GM12874 (cell line): ENCODE data around the gene MYG1.

ENCODE experiments used
- TF ChIP-seq, protein P1 (sequence below): IDR thresholded peaks from 2 replicates; pipeline ENCODE4 v1.5.1; 2011; ENCODE audit warnings: low read depth, mild to moderate bottlenecking, control low read depth, low read length, moderate library complexity; ENCODE audit not compliant: insufficient read depth

Gene MYG1

DNA sequence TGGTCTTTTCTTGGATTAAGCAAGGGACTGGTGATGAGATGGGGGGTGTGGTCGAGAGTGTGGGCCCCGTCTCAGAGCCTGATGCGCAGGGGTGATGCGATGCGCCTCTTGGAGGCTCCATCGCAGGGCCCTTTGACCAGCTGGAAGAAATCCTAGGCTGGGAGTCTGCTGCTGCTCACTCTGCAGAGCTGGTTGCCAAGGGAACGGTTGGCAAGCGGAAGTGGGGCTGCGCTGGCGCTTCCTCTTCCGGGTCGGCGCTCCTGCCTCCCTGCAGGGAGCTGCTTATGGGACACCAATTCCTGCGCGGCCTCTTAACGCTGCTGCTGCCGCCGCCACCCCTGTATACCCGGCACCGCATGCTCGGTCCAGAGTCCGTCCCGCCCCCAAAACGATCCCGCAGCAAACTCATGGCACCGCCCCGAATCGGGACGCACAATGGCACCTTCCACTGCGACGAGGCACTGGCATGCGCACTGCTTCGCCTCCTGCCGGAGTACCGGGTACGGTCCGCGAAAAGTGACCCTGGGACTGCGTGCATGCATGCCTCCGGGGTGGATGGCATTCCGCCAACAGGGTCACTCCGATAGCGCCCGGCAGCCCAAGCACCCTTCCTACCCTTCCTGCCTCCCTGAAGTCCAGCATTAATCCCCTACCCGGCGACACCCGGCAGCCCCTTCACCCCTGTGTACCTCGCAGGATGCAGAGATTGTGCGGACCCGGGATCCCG, at the start of gene MYG1:
TSS of gene MYG1 (plus strand) at position 242 of the 727 bp plus-strand sequence. CDS start at position 285, 43 bp downstream.
- TF ChIP-seq, protein P1, sequence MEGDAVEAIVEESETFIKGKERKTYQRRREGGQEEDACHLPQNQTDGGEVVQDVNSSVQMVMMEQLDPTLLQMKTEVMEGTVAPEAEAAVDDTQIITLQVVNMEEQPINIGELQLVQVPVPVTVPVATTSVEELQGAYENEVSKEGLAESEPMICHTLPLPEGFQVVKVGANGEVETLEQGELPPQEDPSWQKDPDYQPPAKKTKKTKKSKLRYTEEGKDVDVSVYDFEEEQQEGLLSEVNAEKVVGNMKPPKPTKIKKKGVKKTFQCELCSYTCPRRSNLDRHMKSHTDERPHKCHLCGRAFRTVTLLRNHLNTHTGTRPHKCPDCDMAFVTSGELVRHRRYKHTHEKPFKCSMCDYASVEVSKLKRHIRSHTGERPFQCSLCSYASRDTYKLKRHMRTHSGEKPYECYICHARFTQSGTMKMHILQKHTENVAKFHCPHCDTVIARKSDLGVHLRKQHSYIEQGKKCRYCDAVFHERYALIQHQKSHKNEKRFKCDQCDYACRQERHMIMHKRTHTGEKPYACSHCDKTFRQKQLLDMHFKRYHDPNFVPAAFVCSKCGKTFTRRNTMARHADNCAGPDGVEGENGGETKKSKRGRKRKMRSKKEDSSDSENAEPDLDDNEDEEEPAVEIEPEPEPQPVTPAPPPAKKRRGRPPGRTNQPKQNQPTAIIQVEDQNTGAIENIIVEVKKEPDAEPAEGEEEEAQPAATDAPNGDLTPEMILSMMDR, result no peak

GRCh38 chr12:53251477-53252348, 47.8 kb upstream of the MYG1 start:
- TF ChIP-seq, protein P1, result peak; percentile 62

DNA sequence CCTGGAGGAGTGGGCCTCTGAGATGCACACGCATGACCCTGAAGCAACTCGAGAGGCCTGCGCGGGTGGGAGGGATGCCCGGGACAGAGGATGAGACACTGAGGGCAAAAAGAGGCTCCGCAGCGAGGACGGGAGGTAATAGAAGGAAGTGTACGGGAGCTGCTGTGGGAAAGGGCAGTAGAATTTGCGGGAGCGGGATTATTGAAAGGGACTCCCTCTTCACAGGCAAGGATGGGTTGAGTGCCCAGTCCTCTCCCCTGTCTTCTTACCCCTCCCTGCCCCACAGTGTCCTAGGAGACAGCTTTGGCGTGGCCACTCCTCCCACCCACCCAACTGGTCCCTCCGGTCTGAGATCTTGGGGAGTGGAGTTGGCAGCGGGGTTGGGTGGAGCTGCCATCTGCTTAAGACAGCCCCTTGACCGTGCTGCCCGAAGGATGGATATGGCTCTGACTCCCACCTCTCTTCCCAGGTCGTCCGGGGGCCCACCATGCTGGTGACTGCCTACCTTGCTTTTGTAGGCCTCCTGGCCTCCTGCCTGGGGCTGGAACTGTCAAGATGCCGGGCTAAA, 47.1 kb upstream of the MYG1 start:
- TF ChIP-seq, protein P1, result no peak

DNA sequence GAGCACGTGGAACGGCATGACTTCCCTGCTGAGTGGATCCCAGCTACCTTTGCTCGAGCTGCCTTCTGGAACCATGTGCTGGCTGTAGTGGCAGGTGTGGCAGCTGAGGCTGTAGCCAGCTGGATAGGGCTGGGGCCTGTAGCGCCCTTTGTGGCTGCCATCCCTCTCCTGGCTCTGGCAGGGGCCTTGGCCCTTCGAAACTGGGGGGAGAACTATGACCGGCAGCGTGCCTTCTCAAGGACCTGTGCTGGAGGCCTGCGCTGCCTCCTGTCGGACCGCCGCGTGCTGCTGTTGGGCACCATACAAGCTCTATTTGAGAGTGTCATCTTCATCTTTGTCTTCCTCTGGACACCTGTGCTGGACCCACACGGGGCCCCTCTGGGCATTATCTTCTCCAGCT, 46.2 kb upstream of the MYG1 start:
- TF ChIP-seq, protein P1, result no peak

- TF ChIP-seq, protein P1, result no peak
Measured at GRCh38 chr12:53254816-53255545, 44.5 kb upstream of the MYG1 start.

DNA sequence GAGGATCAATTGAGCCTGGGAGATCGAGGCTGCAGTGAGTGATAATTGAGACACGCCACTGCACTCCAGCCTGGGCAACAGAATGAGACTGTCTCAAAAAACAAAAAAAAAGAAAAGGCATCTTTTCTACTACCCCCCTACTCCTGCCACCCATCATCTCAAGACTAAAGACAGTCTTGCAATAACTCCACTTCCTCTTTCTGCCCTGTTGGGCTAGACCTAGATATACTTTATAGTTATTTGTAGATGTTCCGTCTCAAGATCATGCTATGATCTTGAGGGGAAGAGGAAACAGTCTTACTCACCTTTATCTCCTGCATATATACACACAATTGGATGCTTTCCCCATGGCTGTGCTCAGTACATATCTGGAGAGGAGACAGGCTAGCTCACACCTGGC, 43.5 kb upstream of the MYG1 start:
- TF ChIP-seq, protein P1, result no peak
